CD4-positive, CD25-positive, alpha-beta regulatory T cell (primary cell): ENCODE measurements around the gene WDR86. TPM values are rescaled to one million over a fixed set of nuclear protein-coding genes. Genes with fewer than 3 reads are reported as not detected.

ENCODE experiments used
- ATAC-seq, 2 donors: fragments of 150-1000 bp; cut with Tn5 transposase; one replicate each; pipeline ENCODE4 v1.10.0; 2021; ENCODE audit warnings: low read depth in 2 of 2, moderate number of reproducible peaks in 2 of 2, moderate library complexity in 1 of 2
- DNase-seq, 3 donors: peaks; one replicate each; pipeline versions ENCODE4 v3.0.0 to v3.0.0-alpha.2; 2012 to 2022; ENCODE audit warnings: mixed read lengths in 1 of 3
- H3K27ac ChIP-seq: one replicate; pipeline ENCODE4 v1.7.0; 2013; ENCODE audit warnings: mild to moderate bottlenecking, low read length; ENCODE audit not compliant: insufficient read depth, poor library complexity, severe bottlenecking
- H3K27me3 ChIP-seq: one replicate; pipeline ENCODE4 v1.7.0; 2013; ENCODE audit warnings: low read length; ENCODE audit not compliant: control insufficient read depth, insufficient read depth
- H3K36me3 ChIP-seq: one replicate; pipeline ENCODE4 v1.7.0; 2013; ENCODE audit warnings: mild to moderate bottlenecking, low read length, moderate library complexity; ENCODE audit not compliant: control insufficient read depth, insufficient read depth
- H3K4me1 ChIP-seq: 2 replicates; pipeline ENCODE4 v1.7.0; 2013; ENCODE audit warnings: mild to moderate bottlenecking, low read length; ENCODE audit not compliant: insufficient read depth, control insufficient read depth, poor library complexity, severe bottlenecking
- H3K4me3 ChIP-seq: one replicate; pipeline ENCODE4 v1.7.0; 2013; ENCODE audit warnings: low read depth, mild to moderate bottlenecking, low read length, moderate library complexity
- H3K9me3 ChIP-seq, 2 experiments: 1 replicate in 1 of 2; 2 replicates in 1 of 2; pipeline ENCODE4 v1.7.0; 2013; ENCODE audit warnings: low read length in 2 of 2, mild to moderate bottlenecking in 1 of 2, moderate library complexity in 1 of 2; ENCODE audit not compliant: control insufficient read depth in 2 of 2
- H3K27ac Mint-ChIP-seq, 3 donors: one replicate each; pipeline ENCODE4 v1.8.0; 2020 to 2022; ENCODE audit warnings: mild to moderate bottlenecking in 3 of 3, mixed read lengths in 3 of 3, moderate library complexity in 2 of 3
- H3K27me3 Mint-ChIP-seq: one replicate; pipeline ENCODE4 v1.8.0; 2022; ENCODE audit warnings: mild to moderate bottlenecking, mixed read lengths
- H3K36me3 Mint-ChIP-seq: one replicate; pipeline ENCODE4 v1.8.0; 2020; ENCODE audit warnings: mixed read lengths
- H3K4me1 Mint-ChIP-seq, 4 donors: one replicate each; pipeline ENCODE4 v1.8.0; 2020 to 2022; ENCODE audit warnings: mixed read lengths in 4 of 4, mild to moderate bottlenecking in 1 of 4
- H3K4me3 Mint-ChIP-seq, 4 donors: one replicate each; pipeline ENCODE4 v1.8.0; 2020 to 2022; ENCODE audit warnings: mild to moderate bottlenecking in 4 of 4, mixed read lengths in 4 of 4, moderate library complexity in 3 of 4
- H3K9me3 Mint-ChIP-seq, 7 donors: one replicate each; pipeline ENCODE4 v1.8.0; 2020 to 2022; ENCODE audit warnings: mixed read lengths in 7 of 7, mild to moderate bottlenecking in 3 of 7, moderate library complexity in 2 of 7
- polyA plus RNA-seq, 4 donors: library from polyadenylated mRNA; unstranded; fragments of 300-500 nt; fragmentation: Illumina TruSeq; gene quantifications; one replicate each; pipeline ENCODE4 v1.2.3, GENCODE V29; 2021
- total RNA-seq: library from RNA; stranded (reverse); gene quantifications from one replicate; pipeline ENCODE4 v1.2.3, GENCODE V29; 2022

Gene WDR86
- total and polyA plus RNA-seq, 5 donors from 2014 or later, result 0.15 to 4.8 (median 0.51) TPM; not detected in 1

- H3K4me1 Mint-ChIP-seq, result peaks cover 0 to 7% (median 2%) of the 10 kb centered on the region in 4 donors
- DNase-seq, result no peak
- no peak overlapping the region for H3K4me3 ChIP-seq
- H3K27ac Mint-ChIP-seq, result no peak overlapping the region
- H3K9me3 ChIP-seq, result no peaks in the 10 kb centered on the region
- no peak overlapping the region for H3K27ac ChIP-seq
- H3K27me3 ChIP-seq, result no peaks in the 10 kb centered on the region
- no peak overlapping the region for H3K4me3 Mint-ChIP-seq
- no peak for ATAC-seq
- no peaks in the 10 kb centered on the region for H3K4me1 ChIP-seq
- H3K9me3 Mint-ChIP-seq, result no peaks in the 10 kb centered on the region
- H3K27me3 Mint-ChIP-seq, result peaks cover 4% of the 10 kb centered on the region
- H3K36me3 ChIP-seq, result no peaks in the 10 kb centered on the region
- H3K36me3 Mint-ChIP-seq, result no peaks in the 10 kb centered on the region
Measured at GRCh38 chr7:151399906-151400305, 9.9 kb downstream of the WDR86 start.

GRCh38 chr7:151399305-151399601, 10.6 kb downstream of the WDR86 start:
- Histone ChIP-seq H3K9me3 (no peaks in the 10 kb centered on the region), H3K36me3 (no peaks in the 10 kb centered on the region), H3K27me3 (no peaks in the 10 kb centered on the region), H3K27ac (no peak overlapping the region), H3K4me1 (no peaks in the 10 kb centered on the region), H3K4me3 (no peak overlapping the region)
- no peaks in the 10 kb centered on the region for H3K9me3 Mint-ChIP-seq
- H3K4me1 Mint-ChIP-seq, result peaks cover 0 to 7% (median 2%) of the 10 kb centered on the region in 4 donors
- no peak overlapping the region for H3K4me3 Mint-ChIP-seq
- H3K36me3 Mint-ChIP-seq, result no peaks in the 10 kb centered on the region
- ATAC-seq, result no peak
- H3K27ac Mint-ChIP-seq, result no peak overlapping the region
- H3K27me3 Mint-ChIP-seq, result peaks cover 4% of the 10 kb centered on the region
- no peak for DNase-seq

GRCh38 chr7:151398446-151399304, 11.2 kb downstream of the WDR86 start:
- H3K27me3 Mint-ChIP-seq, result peaks cover 4% of the 10 kb centered on the region
- H3K36me3 Mint-ChIP-seq, result no peaks in the 10 kb centered on the region
- H3K4me1 Mint-ChIP-seq, result peaks cover 0 to 7% (median 2%) of the 10 kb centered on the region in 4 donors
- ATAC-seq (no peak), DNase-seq (no peak)
- Histone ChIP-seq H3K36me3 (no peaks in the 10 kb centered on the region), H3K27me3 (no peaks in the 10 kb centered on the region), H3K9me3 (no peaks in the 10 kb centered on the region), H3K4me1 (no peaks in the 10 kb centered on the region), H3K4me3 (no peak overlapping the region), H3K27ac (no peak overlapping the region)
- H3K9me3 Mint-ChIP-seq, result no peaks in the 10 kb centered on the region
- H3K4me3 Mint-ChIP-seq, result no peak overlapping the region
- peak overlapping the region in 2 of 3 donors; percentile 39 to 61 for H3K27ac Mint-ChIP-seq

GRCh38 chr7:151397026-151397425, 12.8 kb downstream of the WDR86 start:
- Mint-ChIP-seq H3K4me3 (no peak overlapping the region), H3K4me1 (peaks cover 0 to 7% (median 2%) of the 10 kb centered on the region in 4 donors), H3K9me3 (no peaks in the 10 kb centered on the region)

GRCh38 chr7:151396328-151396970, 13.4 kb downstream of the WDR86 start:
- Histone ChIP-seq H3K27me3 (no peaks in the 10 kb centered on the region), H3K4me1 (no peaks in the 10 kb centered on the region), H3K4me3 (no peak overlapping the region), H3K36me3 (no peaks in the 10 kb centered on the region), H3K27ac (no peak overlapping the region), H3K9me3 (no peaks in the 10 kb centered on the region)
- Mint-ChIP-seq H3K4me3 (no peak overlapping the region), H3K27me3 (no peaks in the 10 kb centered on the region), H3K9me3 (no peaks in the 10 kb centered on the region), H3K4me1 (peaks cover 0 to 7% (median 2%) of the 10 kb centered on the region in 4 donors), H3K36me3 (no peaks in the 10 kb centered on the region), H3K27ac (no peak overlapping the region)
- ATAC-seq (no peak), DNase-seq (no peak)

More at GRCh38 chr7:151397026-151397425, 12.8 kb downstream of the WDR86 start:
- no peaks in the 10 kb centered on the region for H3K4me1 ChIP-seq
- H3K36me3 ChIP-seq, result no peaks in the 10 kb centered on the region
- no peak for DNase-seq
- no peak overlapping the region for H3K27ac ChIP-seq
- no peaks in the 10 kb centered on the region for H3K36me3 Mint-ChIP-seq
- H3K9me3 ChIP-seq, result no peaks in the 10 kb centered on the region
- peak overlapping the region in 2 of 3 donors; percentile 31 to 32 for H3K27ac Mint-ChIP-seq
- H3K27me3 Mint-ChIP-seq, result peaks cover 2% of the 10 kb centered on the region
- no peaks in the 10 kb centered on the region for H3K27me3 ChIP-seq
- ATAC-seq, result no peak
- no peak overlapping the region for H3K4me3 ChIP-seq

- Mint-ChIP-seq H3K27ac (no peak overlapping the region), H3K36me3 (no peaks in the 10 kb centered on the region), H3K4me1 (peaks cover 0 to 10% (median 2%) of the 10 kb centered on the region in 4 donors), H3K4me3 (no peak overlapping the region), H3K27me3 (no peaks in the 10 kb centered on the region), H3K9me3 (no peaks in the 10 kb centered on the region)
- ATAC-seq (no peak), DNase-seq (no peak)
- H3K27ac ChIP-seq, result no peak overlapping the region
- no peaks in the 10 kb centered on the region for H3K36me3 ChIP-seq
- H3K4me1 ChIP-seq, result no peaks in the 10 kb centered on the region
- no peak overlapping the region for H3K4me3 ChIP-seq
- no peaks in the 10 kb centered on the region for H3K27me3 ChIP-seq
- H3K9me3 ChIP-seq, result no peaks in the 10 kb centered on the region
Measured at GRCh38 chr7:151395036-151395367, 14.8 kb downstream of the WDR86 start.

GRCh38 chr7:151394076-151395035, 15.5 kb downstream of the WDR86 start:
- H3K36me3 ChIP-seq, result no peaks in the 10 kb centered on the region
- no peaks in the 10 kb centered on the region for H3K4me1 ChIP-seq
- Mint-ChIP-seq H3K27ac (no peak overlapping the region), H3K27me3 (peaks cover 3% of the 10 kb centered on the region), H3K4me1 (peaks cover 0 to 10% (median 2%) of the 10 kb centered on the region in 4 donors), H3K9me3 (no peaks in the 10 kb centered on the region), H3K4me3 (no peak overlapping the region), H3K36me3 (no peaks in the 10 kb centered on the region)
- no peak for DNase-seq
- ATAC-seq, result no peak
- H3K27me3 ChIP-seq, result no peaks in the 10 kb centered on the region
- no peaks in the 10 kb centered on the region for H3K9me3 ChIP-seq
- H3K27ac ChIP-seq, result no peak overlapping the region
- no peak overlapping the region for H3K4me3 ChIP-seq
